ENCODE measurements around the gene SLC10A7. TPM values are rescaled to one million over a fixed set of nuclear protein-coding genes. Genes with fewer than 3 reads are reported as not detected.
A peak's percentile ranks its signal among the peaks of the same experiment; 100 is the strongest.

Gene SLC10A7
- total RNA-seq, 2 donors from 2014 or later, result 4.0 to 5.2 TPM

- Histone ChIP-seq H3K27me3 (no peaks in the 10 kb centered on the region), H3K36me3 (no peaks in the 10 kb centered on the region), H3K9me3 (no peaks in the 10 kb centered on the region), H3K4me1 (peaks cover 0 to 44% of the 10 kb centered on the region in 2 donors), H3K27ac (peak overlapping the region in 1 of 2 donors; percentile 44), H3K4me3 (no peak overlapping the region)
- no peak for DNase-seq (ENCODE audit: low spot score)
- TF ChIP-seq CTCF (IDR thresholded peaks at IDR 0.05), result no peak
Measured at GRCh38 chr4:146245246-146245645, 276.5 kb downstream of the SLC10A7 start.

- Histone ChIP-seq H3K27ac (no peak overlapping the region), H3K9me3 (no peaks in the 10 kb centered on the region), H3K4me1 (peaks cover 0 to 44% of the 10 kb centered on the region in 2 donors), H3K4me3 (no peak overlapping the region), H3K36me3 (no peaks in the 10 kb centered on the region), H3K27me3 (no peaks in the 10 kb centered on the region)
- TF ChIP-seq CTCF (IDR thresholded peaks at IDR 0.05), result no peak
- no peak for DNase-seq (ENCODE audit: low spot score)
Measured at GRCh38 chr4:146244496-146244895, 277.2 kb downstream of the SLC10A7 start.

- Histone ChIP-seq H3K4me1 (peaks cover 0 to 48% of the 10 kb centered on the region in 2 donors), H3K36me3 (no peaks in the 10 kb centered on the region), H3K4me3 (no peak overlapping the region), H3K9me3 (no peaks in the 10 kb centered on the region), H3K27me3 (no peaks in the 10 kb centered on the region), H3K27ac (no peak overlapping the region)
- DNase-seq (ENCODE audit: low spot score), result no peak
- TF ChIP-seq CTCF (IDR thresholded peaks at IDR 0.05), result no peak
Measured at GRCh38 chr4:146243883-146244277, 277.9 kb downstream of the SLC10A7 start.

- Histone ChIP-seq H3K27ac (peak overlapping the region; percentile 19 to 76), H3K36me3 (no peaks in the 10 kb centered on the region), H3K4me1 (peaks cover 0 to 54% of the 10 kb centered on the region in 2 donors), H3K4me3 (no peak overlapping the region), H3K9me3 (no peaks in the 10 kb centered on the region), H3K27me3 (no peaks in the 10 kb centered on the region)
- TF ChIP-seq CTCF (IDR thresholded peaks at IDR 0.05), result peak; percentile 26 to 51
- no peak for DNase-seq (ENCODE audit: low spot score)
Measured at GRCh38 chr4:146243141-146243882, 278.4 kb downstream of the SLC10A7 start.

- no peaks in the 10 kb centered on the region for H3K9me3 ChIP-seq
- peaks cover 0 to 44% of the 10 kb centered on the region in 2 donors for H3K4me1 ChIP-seq
- H3K27me3 ChIP-seq, result no peaks in the 10 kb centered on the region
- no peak for TF ChIP-seq CTCF (IDR thresholded peaks at IDR 0.05)
- no peak overlapping the region for H3K4me3 ChIP-seq
- DNase-seq (ENCODE audit: low spot score), result no peak
- H3K36me3 ChIP-seq, result no peaks in the 10 kb centered on the region
- peak overlapping the region in 1 of 2 donors; percentile 18 for H3K27ac ChIP-seq
Measured at GRCh38 chr4:146238107-146238506, 283.6 kb downstream of the SLC10A7 start.

GRCh38 chr4:146237092-146237491, 284.6 kb downstream of the SLC10A7 start:
- no peak for TF ChIP-seq CTCF (IDR thresholded peaks at IDR 0.05)
- H3K27me3 ChIP-seq, result no peaks in the 10 kb centered on the region

More at GRCh38 chr4:146237092-146237491, 284.6 kb downstream of the SLC10A7 start:
- H3K9me3 ChIP-seq, result peaks cover 0 to 5% of the 10 kb centered on the region in 2 donors
- H3K4me1 ChIP-seq, result peaks cover 0 to 36% of the 10 kb centered on the region in 2 donors
- H3K4me3 ChIP-seq, result no peak overlapping the region
- no peak for DNase-seq (ENCODE audit: low spot score)
- H3K27ac ChIP-seq, result no peak overlapping the region
- H3K36me3 ChIP-seq, result no peaks in the 10 kb centered on the region

Data from right atrium auricular region (tissue), 2 donors.